CD4-positive, alpha-beta T cell treated with Interleukin-12 subunit alpha and Interleukin-12 subunit beta, for 1 hour (primary cell): ENCODE data around the gene CLPSL2.

Experiments used
- DNase-seq: peaks from one replicate; pipeline ENCODE4 v3.0.0-alpha.2; 2020

The CLPSL2 gene

DNA sequence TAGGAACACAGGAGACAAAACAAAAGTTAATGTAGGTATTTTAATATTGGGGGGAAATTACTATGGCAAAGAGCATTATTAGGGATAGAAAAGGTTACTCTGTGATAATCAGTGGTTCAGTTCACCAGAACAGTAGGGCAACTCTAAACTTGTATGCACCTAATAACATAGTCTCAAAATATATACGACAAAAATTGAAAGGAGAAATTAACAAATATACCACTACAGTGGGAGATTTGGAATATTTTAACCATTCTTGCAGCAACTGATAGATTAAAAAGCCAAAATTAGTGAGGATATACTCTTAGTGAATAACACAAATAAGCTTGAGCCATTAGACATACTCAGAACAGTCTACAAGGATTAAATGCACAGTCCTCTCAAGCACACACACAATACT lies 28.5 kb upstream of the CLPSL2 start:
- DNase-seq = no peak

GRCh38 chr6:35750557-35750956 lies 25.8 kb upstream of the CLPSL2 start:
- DNase-seq = no peak

- no peak for DNase-seq
Observed at GRCh38 chr6:35751594-35751993, 24.8 kb upstream of the CLPSL2 start.

GRCh38 chr6:35752330-35752729 lies 24.1 kb upstream of the CLPSL2 start:
- no peak for DNase-seq

- no peak for DNase-seq
Observed at GRCh38 chr6:35754452-35755277, 21.7 kb upstream of the CLPSL2 start.

DNA sequence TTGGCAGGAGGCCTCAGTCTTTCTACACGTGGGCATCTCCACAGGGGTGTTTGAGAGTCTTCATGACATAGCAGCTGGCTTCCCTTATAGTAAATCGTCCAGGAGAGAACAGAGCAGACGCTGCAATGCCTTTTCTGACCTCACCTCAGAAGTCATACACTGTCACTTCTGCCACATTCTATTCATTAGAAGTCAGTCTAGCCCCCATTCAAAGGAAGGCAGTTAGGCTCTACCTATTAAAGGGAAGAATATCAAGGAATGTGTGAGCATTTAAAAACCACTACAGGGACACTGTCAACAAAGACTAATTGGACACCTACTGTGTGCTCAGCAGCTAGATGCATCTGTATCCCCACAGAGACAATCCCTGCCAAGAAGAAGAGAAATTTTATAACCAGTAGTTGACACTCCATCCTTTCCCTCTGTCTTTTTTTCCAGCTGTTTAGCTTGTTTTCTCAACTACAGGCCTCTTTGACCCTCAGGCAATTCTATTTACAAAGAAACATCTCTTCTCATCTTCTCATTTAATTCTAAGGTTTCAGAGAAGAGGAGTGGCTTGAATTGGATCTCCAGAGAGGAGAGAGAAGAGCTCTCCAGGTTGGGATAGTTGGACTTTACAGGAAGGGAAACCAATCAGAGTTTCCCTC lies 21.0 kb upstream of the CLPSL2 start:
- no peak for DNase-seq

DNA sequence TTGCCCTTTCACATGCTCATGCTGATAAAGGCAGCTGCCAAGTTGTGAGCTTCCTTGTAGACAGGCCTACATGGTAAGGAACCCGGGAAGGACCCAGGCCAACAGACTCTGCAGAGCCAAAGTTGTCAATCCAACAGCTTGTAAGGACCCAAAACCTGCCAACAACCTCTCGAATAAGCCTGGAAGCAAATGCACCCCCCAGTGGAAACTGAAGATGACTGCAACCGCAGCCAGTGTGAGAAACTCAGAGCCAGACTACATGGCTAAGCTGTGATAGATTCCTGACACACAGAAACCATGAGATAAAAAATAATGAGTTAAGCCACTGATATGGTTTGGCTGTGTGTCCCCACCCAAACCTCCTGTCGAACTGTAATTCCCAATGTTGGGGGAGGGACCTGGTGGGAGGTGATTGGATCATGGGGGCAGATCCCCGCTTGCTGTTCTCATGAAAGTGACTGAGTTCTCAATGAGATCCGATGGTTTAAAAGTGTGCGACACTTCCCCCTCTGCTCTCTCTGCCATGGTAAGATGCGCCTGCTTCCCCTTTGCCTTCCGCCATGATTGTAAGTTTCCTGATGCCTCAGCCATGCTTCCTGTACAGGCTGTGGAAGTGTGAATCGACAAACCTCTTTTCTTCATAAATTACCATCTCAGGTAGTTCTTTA lies 18.8 kb upstream of the CLPSL2 start:
- no peak for DNase-seq

DNA sequence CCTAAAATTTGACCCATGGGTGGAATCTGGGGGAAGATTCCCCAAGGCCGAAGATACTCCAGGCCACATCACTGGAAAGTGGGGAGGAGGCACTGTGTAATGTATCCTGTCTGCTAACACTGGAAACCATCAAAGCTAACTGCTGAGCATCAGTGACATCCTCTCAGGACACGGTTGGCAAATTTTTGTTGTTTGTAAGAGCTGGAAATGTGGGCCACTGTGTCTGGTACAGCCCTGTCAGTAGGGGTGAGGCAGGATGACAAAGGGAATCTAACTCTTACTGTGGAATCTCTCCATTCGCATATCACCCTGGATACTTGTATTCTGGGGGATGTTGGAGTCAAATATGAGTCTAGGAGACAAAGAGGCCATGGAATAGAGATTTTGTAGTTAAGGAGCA lies 17.0 kb upstream of the CLPSL2 start:
- DNase-seq = no peak

DNA sequence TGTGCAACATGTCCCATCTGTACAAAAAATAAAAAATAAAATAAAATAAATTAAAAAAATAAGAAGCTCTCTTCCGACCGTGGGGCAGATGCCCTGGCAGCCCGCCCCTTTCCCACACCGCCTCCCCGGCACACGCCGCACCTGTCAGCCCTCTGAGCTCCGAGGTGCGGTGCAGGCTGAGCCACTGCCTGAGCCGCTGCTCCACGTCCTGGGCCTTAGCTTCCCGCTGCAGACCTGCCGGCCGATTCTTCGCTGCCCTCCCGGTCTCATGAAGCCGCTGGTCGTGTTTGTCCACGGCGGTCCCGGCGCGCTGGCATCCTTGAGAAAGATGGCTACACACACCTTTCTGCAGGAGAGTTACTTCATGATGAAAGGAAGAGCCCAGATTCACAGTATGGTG lies 10.7 kb upstream of the CLPSL2 start:
- DNase-seq = no peak

GRCh38 chr6:35769211-35769610 lies 7.2 kb upstream of the CLPSL2 start:
- no peak for DNase-seq

GRCh38 chr6:35771343-35771627 lies 5.1 kb upstream of the CLPSL2 start:
- no peak for DNase-seq

GRCh38 chr6:35774116-35774794 lies 2.1 kb upstream of the CLPSL2 start:
- no peak for DNase-seq

GRCh38 chr6:35775031-35775430 lies 1.4 kb upstream of the CLPSL2 start:
- no peak for DNase-seq

DNA sequence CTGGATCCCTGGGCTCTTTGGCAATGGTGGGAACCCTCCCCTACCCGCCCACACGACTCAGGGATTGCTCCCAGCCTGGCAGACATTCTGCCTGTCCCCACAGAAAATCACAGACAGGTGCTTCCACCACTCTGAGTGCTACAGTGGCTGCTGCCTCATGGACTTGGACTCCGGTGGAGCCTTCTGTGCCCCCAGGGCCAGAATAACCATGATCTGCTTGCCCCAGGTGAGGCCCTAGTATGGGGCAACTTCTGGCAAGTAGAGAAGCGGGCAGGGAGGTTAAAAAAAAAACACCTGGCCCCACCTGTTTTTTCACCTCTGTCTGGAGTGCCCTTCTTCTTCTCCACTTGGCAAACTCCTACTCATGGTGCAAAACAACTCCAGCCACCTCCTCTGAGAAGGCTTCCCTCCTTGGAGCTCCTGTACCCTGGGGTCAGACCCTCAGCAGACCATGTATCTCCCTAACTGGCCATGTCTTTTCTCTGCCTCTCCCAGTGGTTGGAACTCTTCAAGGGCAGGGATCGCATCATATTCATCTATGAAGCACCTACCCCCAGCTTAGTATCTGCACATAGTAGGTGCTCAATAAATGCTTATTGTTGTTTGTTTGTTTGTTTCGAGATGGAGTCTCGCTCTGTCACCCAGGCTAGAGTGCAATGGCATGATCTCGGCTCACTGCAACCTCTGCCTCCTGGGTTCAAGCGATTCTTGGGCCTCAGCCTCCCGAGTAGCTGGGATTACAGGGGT lies 1.1 kb downstream of the CLPSL2 start:
- no peak for DNase-seq

GRCh38 chr6:35778437-35778836 lies 2.0 kb downstream of the CLPSL2 start:
- DNase-seq = no peak

GRCh38 chr6:35780719-35781118 lies 4.3 kb downstream of the CLPSL2 start, which contains the start of gene CLPSL1:
Gene CLPSL1 (plus strand): TSS chr6:35781019. CDS start chr6:35781111, 92 bp downstream.
- no peak for DNase-seq

DNA sequence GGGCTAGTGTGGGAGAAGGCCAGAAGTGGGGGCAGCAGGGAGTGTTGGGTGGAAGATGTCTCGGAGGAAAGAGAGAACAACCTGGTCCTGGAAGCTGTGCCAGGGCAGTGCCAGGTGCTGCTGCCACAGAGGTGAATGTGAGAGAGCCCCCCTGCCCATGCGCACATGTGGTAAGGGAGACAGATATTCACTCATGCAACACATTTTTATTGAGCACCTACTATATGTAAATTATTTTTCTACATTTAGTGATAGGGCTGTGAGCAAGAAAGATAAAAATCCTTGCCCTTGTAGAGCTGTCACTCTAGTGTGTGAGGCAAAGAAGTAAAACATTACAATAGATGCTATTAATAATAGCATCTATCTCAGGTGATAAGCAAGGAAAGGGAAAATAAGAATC lies 4.9 kb downstream of the CLPSL2 start:
- no peak for DNase-seq

DNA sequence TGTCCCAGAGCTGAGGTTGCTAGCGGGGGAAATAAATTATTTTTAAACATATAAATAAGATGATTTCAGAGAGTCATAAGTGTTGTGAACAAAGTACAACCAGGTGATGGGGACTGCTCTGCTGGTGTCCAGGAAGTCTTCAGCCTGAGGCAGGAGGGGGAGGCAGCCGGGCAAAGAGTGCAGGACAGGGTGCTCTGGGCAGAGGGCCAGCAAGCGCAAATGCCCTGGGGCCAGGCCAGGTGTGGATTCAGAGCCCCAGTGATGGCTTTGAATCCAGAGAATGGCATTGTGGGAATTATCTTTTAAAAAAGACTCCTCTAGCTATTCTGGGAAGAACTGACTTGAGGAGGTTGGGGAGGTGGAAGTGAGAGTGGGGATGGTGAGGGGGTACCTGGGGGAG lies 6.0 kb downstream of the CLPSL2 start:
- no peak for DNase-seq

- DNase-seq = no peak
Observed at GRCh38 chr6:35784200-35784599, 7.8 kb downstream of the CLPSL2 start.

GRCh38 chr6:35786272-35786671 lies 9.9 kb downstream of the CLPSL2 start:
- no peak for DNase-seq

- no peak for DNase-seq
Observed at GRCh38 chr6:35786810-35787209, 10.4 kb downstream of the CLPSL2 start.

- no peak for DNase-seq
Observed at GRCh38 chr6:35787266-35788218, 11.1 kb downstream of the CLPSL2 start.
